AG09319 (cell line): Measurements from ENCODE around the gene SLAIN1.
"Not testable (repeated sequence)": the region's sequence is repeated elsewhere in the genome, so short reads cannot be mapped to it uniquely, and the experiment has no call there.

Experiments
- DNase-seq: peaks from one replicate; pipeline ENCODE4 v3.0.0-alpha.2; 2010; ENCODE audit warnings: low read depth; ENCODE audit errors: extremely low read depth
- TF ChIP-seq, protein P1 (sequence below): IDR thresholded peaks from 2 replicates; pipeline ENCODE4 v1.5.1; 2011; ENCODE audit warnings: low read depth, mild to moderate bottlenecking, inconsistent platforms, low read length, moderate library complexity

SLAIN1 gene

DNA sequence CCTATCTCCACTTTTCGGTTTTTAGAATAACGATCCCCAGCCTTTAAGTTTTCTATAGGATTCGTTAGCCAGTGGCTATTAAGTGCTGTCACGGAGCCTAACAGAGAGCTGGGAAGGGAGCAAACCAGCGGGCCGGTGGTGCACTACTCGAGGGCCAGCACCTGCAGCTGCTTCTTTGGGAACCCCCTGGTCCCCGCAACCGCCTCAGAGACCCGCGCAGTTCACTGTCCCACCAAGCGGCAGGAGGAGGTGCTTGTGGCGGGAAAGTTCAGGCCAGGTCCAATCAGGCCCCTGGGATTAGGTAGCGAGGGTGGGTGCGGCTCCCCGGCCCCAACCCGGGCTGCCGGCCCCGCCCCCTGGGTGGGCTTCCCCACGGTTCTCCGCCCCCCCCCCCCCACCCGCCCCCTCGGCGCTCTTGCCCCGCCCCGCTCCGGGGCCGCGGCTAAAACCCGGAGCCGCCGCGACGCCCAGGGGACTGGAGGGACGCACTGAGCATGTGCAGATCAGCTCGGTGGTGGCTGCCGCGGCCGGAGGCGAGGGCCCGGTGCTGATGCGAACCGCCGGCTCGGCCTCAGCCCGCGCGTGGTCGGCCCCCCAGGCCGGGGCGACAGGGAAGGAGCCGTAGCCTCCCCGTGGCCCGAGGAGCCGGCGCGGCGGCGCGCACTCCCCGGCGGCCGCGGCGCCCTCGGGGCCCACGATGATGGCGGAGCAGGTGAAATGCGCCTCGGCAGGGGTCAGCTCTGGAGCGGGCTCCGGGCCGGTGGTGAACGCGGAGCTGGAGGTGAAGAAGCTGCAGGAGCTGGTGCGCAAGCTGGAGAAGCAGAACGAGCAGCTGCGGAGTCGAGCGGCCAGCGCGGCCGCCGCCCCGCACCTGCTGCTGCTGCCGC is at the start of gene SLAIN1:
SLAIN1 (plus strand) TSS at position 471 of the 887 bp plus-strand sequence; CDS start at position 698, 227 bp downstream.
- TF ChIP-seq, protein P1, sequence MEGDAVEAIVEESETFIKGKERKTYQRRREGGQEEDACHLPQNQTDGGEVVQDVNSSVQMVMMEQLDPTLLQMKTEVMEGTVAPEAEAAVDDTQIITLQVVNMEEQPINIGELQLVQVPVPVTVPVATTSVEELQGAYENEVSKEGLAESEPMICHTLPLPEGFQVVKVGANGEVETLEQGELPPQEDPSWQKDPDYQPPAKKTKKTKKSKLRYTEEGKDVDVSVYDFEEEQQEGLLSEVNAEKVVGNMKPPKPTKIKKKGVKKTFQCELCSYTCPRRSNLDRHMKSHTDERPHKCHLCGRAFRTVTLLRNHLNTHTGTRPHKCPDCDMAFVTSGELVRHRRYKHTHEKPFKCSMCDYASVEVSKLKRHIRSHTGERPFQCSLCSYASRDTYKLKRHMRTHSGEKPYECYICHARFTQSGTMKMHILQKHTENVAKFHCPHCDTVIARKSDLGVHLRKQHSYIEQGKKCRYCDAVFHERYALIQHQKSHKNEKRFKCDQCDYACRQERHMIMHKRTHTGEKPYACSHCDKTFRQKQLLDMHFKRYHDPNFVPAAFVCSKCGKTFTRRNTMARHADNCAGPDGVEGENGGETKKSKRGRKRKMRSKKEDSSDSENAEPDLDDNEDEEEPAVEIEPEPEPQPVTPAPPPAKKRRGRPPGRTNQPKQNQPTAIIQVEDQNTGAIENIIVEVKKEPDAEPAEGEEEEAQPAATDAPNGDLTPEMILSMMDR: no peak
- no peak for DNase-seq

DNA sequence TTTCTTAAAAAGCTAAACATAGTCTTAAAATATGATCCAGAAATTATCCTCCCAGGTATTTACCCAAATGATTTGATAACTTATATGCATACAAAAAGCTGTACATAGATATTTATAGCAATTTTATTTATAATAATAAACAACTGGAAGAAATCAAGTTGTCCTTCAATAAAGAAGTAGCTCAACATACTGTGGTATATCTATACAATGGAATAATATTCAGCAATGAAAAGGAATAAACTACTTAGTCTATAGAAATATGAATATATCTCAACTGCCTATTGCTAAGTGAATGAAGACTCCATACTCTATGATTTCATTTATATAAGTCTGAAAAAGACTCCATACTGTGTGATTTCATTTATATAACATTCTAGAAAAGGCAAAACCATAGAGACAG is 47.1 kb upstream of the SLAIN1 start:
- TF ChIP-seq, protein P1: no peak
- no peak for DNase-seq

DNA sequence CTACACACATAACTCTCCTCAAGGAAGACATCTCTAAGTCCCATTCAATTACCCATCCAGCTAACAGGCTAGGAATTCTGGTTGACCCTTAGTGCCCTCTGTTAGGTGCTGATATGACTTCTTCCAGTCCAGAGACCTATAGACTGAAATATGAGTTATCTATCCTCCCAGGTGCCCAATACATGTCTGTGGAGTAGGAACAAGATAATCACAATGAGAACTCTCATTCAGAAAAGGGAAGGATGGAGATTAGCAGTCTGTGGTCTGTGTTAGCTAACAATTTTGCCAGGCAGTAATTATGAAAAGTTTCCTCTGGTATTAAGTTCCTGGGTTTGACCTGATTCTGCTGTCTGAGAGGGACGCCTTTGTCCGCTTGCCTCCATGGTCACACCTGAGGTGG is 44.2 kb upstream of the SLAIN1 start:
- DNase-seq: no peak

DNA sequence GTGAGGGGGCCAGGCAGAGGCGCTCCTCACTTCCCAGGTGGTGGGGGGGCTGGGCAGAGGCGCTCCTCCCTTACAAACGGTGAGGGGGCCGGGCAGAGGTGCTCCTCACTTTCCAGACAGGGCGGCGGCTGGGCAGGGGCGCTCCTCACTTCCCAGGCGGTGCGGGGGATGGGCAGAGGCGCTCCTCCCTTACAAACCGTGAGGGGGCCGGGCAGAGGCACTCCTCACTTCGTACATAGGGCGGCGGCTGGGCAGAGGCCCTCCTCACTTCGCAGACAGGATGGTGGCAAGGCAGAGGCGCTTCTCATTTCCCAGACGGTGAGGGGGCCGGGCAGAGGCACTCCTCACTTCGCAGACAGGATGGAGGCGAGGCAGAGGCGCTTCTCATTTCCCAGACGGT is 37.5 kb upstream of the SLAIN1 start:
- DNase-seq: not testable (repeated sequence)

More for the DNA sequence above, 44.2 kb upstream of the SLAIN1 start:
- TF ChIP-seq, protein P1: no peak

DNA sequence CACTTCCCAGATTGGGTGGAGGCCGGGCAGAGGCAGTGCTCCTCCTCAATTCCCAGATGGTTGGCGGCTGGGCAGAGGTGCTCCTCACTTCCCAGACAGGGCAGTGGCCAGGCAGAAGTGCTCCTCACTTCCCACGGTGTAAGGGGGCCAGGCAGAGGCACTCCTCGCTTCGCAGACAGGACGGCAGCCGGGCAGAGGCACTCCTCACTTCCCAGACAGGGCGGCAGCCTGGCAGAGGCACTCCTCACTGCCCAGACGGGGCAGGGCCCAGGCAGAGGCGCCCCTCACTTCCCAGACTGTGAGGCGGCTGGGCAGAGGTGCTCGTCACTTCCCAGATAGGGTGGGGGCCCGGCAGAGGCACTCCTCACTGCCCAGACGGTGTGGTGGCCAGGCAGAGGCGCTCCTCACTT is 36.6 kb upstream of the SLAIN1 start:
- TF ChIP-seq, protein P1: no peak
- DNase-seq: no peak

DNA sequence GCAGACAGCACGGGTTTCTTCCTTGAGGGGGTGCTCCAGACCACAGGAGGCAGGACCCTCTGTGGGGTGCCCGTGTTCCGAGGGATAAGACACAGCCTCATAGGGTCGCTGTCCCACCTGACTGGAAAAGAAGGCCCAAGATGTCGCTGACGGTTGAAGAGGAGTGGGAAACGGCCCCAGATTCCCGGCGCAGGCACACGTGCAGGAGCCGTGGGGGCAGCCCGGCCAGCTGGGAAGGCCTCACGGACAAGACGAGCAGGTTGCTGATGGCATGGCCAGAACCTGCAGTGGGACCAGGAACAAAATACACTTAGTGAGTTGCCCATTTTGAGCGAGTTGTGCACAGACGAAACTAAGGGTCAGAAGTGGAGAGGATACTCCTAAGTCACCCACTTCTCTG is 35.2 kb upstream of the SLAIN1 start:
- not testable (repeated sequence) for DNase-seq

DNA sequence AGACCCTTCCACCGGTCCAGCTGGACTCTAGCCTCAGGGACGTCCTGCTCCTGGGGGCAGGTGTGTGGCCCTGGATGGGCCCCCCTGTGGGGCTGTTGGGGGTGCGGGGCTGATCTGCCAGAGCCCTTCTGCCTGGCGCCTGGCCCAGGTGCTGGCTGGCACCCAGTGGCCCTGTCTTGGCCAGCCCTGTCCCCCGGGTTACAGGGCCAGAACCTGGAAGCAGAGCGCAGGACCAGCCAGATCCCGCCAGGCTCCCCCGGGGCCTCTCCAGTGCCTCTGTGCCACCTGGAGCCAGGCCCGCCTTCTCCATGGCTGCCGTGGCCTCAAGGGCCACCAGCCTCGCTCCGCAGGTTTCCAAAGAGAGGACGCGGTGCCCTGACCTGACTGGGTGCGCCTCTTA is 34.7 kb upstream of the SLAIN1 start:
- DNase-seq: not testable (repeated sequence)

DNA sequence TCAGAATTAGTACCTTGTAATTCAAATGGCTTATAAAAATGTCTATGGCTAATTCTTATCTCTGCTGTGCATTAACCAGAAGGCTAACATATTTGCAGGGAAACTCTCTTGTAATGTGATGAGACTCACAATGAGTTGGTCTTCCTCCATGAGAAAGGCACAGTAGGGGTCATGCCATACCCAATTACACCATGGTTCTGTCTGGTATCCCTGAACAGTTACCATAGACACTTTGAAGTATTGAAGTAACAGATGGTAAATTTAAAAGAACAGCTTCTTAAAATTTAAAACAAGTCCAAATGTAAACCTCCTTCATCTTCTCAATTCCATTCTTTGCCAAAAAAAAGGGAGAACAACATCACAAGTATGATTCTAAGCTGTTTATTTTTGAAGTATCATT is 22.6 kb upstream of the SLAIN1 start:
- no peak for DNase-seq
- TF ChIP-seq, protein P1: no peak

DNA sequence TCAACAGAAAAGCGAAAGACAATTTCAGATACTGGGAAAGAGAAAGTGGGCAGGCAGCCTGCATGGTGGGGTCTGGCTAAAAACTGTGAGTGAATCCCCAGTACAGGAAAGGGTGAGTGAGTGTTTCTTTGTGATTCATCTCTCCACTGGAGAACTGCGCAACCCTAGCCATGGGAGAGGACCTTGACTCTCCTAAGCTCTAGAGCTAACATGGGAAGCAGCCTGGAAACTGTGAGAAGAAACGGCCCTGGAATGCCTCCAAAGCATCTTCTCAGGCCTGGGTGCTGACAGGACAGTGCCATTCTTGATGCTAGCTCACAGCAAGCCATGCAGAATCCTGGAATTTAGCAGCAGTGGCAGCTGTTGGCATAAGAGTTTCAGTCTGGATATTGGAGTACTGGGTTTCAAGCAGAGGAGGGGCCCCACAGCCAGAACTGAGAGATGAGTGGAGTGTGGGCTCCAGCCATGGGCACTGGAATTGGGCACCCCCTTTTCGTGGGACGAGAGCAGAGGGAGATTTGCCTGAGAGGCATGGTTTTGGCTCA is 18.7 kb upstream of the SLAIN1 start:
- no peak for DNase-seq
- TF ChIP-seq, protein P1: no peak
